ENCODE results near the gene CDH12. TPM values are rescaled to one million over a fixed set of nuclear protein-coding genes. Genes with fewer than 3 reads are reported as not detected.

The CDH12 gene
- total and polyA plus RNA-seq, 10 of the 15 experiments (the other 5 are each of a cell fraction or from before 2014, with no cell fraction given) = 0.03 to 0.16 TPM; not detected in 8

DNA sequence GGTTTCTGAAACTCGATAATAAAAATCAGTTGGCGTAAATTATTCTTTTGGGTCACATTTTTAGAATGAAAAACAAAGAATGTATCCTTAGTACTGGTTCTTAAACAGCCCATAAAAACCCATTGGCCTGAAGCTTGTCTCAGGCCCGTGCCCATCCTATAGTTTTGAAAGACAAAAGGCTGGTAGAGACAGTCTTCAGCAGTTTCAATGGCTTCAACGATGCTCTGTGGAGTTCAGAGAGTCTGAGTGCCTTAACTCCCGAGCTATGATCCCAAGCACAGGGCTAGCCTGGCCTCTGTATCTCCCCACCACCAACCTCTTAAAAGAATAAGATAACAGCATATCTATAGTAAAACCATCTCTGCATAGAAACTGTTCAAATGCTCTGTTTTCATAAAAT, 595.0 kb downstream of the CDH12 start:
- H3K9ac ChIP-seq (ENCODE audit: control insufficient read depth, insufficient read depth, low read length) = no peak overlapping the region
- no peaks in the 10 kb centered on the region for H3K9me3 ChIP-seq (replicated peaks; ENCODE audit: control insufficient read depth, insufficient read depth, low read length)
- ChIA-PET SMC1A (ENCODE audit: uncharacterized antibody, unreplicated experiment) (interaction anchor here (0.6 kb wide), 1 partner anchor 1034 kb away, joined by 3 read pairs; no protein-coding TSS in a partner anchor), CTCF (no interaction called here), POLR2A (no interaction called here), RAD21 (ENCODE audit: unreplicated experiment) (no interaction called here)
- H3K4me2 ChIP-seq (ENCODE audit: control insufficient read depth, insufficient read depth) = no peak overlapping the region
- 22% methylated on average over 5 of the region's 5 CpGs for WGBS (ENCODE audit: insufficient coverage, insufficient replicate concordance, low lambda C conversion rate, missing lambda C conversion rate)
- no peaks in the 10 kb centered on the region for H4K20me1 ChIP-seq (ENCODE audit: control insufficient read depth, insufficient read depth)
- in situ Hi-C loops (cut with MboI) (no loop called here), intact Hi-C loops (cut with micrococcal nuclease; ENCODE audit: unreplicated experiment) (no loop called here)
- DNase-seq (ENCODE audit: low read depth, low spot score) (no peak), ATAC-seq (no peak), FAIRE-seq (no peak)
- no peak overlapping the region for H3K27ac ChIP-seq (ENCODE audit: control insufficient read depth, insufficient read depth)
- H3K4me3 ChIP-seq = no peak overlapping the region
- no peak overlapping the region for H2AFZ ChIP-seq (ENCODE audit: control insufficient read depth, low read depth, low read length)
- BruUV-seq (replicated peaks) = no TSS peak
- TF ChIP-seq SREBF1 (IDR thresholded peaks at IDR 0.05; ENCODE audit: low read length) (no peak), KAT2A (conservative IDR thresholded peaks at IDR 0.05; ENCODE audit: control insufficient read depth, low read depth, low read length) (no peak), NFYA (IDR thresholded peaks at IDR 0.05; ENCODE audit: borderline replicate concordance, low read depth, low read length) (no peak), STAT1 (conservative IDR thresholded peaks at IDR 0.05) (no peak), IKZF1 (conservative IDR thresholded peaks at IDR 0.05) (no peak), MYC (IDR thresholded peaks at IDR 0.05; ENCODE audit: insufficient read depth, insufficient read length, insufficient replicate concordance, low read length, severe bottlenecking) (no peak), RCOR1 (conservative IDR thresholded peaks at IDR 0.05; ENCODE audit: low read depth, low read length) (no peak), FOXM1 (IDR thresholded peaks at IDR 0.05; ENCODE audit: low read depth, low read length) (no peak)
- TF ChIP-seq, protein P1, sequence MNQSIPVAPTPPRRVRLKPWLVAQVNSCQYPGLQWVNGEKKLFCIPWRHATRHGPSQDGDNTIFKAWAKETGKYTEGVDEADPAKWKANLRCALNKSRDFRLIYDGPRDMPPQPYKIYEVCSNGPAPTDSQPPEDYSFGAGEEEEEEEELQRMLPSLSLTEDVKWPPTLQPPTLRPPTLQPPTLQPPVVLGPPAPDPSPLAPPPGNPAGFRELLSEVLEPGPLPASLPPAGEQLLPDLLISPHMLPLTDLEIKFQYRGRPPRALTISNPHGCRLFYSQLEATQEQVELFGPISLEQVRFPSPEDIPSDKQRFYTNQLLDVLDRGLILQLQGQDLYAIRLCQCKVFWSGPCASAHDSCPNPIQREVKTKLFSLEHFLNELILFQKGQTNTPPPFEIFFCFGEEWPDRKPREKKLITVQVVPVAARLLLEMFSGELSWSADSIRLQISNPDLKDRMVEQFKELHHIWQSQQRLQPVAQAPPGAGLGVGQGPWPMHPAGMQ (IDR thresholded peaks at IDR 0.05; ENCODE audit: borderline replicate concordance) = no peak
- TF ChIP-seq, protein P2, sequence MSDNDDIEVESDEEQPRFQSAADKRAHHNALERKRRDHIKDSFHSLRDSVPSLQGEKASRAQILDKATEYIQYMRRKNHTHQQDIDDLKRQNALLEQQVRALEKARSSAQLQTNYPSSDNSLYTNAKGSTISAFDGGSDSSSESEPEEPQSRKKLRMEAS (IDR thresholded peaks at IDR 0.05; ENCODE audit: low read depth, low read length) = no peak
- TF ChIP-seq, protein P3, sequence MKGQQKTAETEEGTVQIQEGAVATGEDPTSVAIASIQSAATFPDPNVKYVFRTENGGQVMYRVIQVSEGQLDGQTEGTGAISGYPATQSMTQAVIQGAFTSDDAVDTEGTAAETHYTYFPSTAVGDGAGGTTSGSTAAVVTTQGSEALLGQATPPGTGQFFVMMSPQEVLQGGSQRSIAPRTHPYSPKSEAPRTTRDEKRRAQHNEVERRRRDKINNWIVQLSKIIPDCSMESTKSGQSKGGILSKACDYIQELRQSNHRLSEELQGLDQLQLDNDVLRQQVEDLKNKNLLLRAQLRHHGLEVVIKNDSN (IDR thresholded peaks at IDR 0.05; ENCODE audit: borderline replicate concordance, extremely low read length, insufficient read depth, low read depth, low read length) = no peak
- TF ChIP-seq, protein P4, sequence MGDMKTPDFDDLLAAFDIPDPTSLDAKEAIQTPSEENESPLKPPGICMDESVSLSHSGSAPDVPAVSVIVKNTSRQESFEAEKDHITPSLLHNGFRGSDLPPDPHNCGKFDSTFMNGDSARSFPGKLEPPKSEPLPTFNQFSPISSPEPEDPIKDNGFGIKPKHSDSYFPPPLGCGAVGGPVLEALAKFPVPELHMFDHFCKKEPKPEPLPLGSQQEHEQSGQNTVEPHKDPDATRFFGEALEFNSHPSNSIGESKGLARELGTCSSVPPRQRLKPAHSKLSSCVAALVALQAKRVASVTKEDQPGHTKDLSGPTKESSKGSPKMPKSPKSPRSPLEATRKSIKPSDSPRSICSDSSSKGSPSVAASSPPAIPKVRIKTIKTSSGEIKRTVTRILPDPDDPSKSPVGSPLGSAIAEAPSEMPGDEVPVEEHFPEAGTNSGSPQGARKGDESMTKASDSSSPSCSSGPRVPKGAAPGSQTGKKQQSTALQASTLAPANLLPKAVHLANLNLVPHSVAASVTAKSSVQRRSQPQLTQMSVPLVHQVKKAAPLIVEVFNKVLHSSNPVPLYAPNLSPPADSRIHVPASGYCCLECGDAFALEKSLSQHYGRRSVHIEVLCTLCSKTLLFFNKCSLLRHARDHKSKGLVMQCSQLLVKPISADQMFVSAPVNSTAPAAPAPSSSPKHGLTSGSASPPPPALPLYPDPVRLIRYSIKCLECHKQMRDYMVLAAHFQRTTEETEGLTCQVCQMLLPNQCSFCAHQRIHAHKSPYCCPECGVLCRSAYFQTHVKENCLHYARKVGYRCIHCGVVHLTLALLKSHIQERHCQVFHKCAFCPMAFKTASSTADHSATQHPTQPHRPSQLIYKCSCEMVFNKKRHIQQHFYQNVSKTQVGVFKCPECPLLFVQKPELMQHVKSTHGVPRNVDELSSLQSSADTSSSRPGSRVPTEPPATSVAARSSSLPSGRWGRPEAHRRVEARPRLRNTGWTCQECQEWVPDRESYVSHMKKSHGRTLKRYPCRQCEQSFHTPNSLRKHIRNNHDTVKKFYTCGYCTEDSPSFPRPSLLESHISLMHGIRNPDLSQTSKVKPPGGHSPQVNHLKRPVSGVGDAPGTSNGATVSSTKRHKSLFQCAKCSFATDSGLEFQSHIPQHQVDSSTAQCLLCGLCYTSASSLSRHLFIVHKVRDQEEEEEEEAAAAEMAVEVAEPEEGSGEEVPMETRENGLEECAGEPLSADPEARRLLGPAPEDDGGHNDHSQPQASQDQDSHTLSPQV (IDR thresholded peaks at IDR 0.05) = no peak
- no peaks in the 10 kb centered on the region for H3K27me3 ChIP-seq (replicated peaks in 1 of 2; ENCODE audit: control insufficient read depth in 2 of 2, insufficient read depth in 2 of 2, low read length in 1 of 2)
- H3K79me2 ChIP-seq (ENCODE audit: control insufficient read depth, insufficient read depth, low read length) = no peaks in the 10 kb centered on the region
- no peaks in the 10 kb centered on the region for H3K36me3 ChIP-seq (ENCODE audit: control insufficient read depth in 2 of 2, insufficient read depth in 2 of 2, low read length in 1 of 2)
- H3K4me1 ChIP-seq (ENCODE audit: control insufficient read depth, insufficient read depth, low read length) = no peaks in the 10 kb centered on the region

All from GM12878 (cell line).